ENCODE results near the gene PLA2G4F.

PLA2G4F gene

GRCh38 chr15:42130246-42130986 is 26.0 kb downstream of the PLA2G4F start:
- no peak for DNase-seq

GRCh38 chr15:42129364-42129763 is 27.1 kb downstream of the PLA2G4F start:
- DNase-seq = no peak

GRCh38 chr15:42128476-42128875 is 28.0 kb downstream of the PLA2G4F start:
- DNase-seq = no peak

- DNase-seq = no peak
Observed at GRCh38 chr15:42123546-42123945, 32.9 kb downstream of the PLA2G4F start.

GRCh38 chr15:42121682-42122081 is 34.8 kb downstream of the PLA2G4F start:
- no peak for DNase-seq

- DNase-seq = no peak
Observed at GRCh38 chr15:42121021-42121420, 35.4 kb downstream of the PLA2G4F start.

- DNase-seq = no peak
Observed at GRCh38 chr15:42120285-42120684, 36.2 kb downstream of the PLA2G4F start.

GRCh38 chr15:42119446-42119760 is 37.0 kb downstream of the PLA2G4F start:
- DNase-seq = no peak

- DNase-seq = no peak
Observed at GRCh38 chr15:42118650-42119445, 37.6 kb downstream of the PLA2G4F start.

GRCh38 chr15:42111924-42112323 is 44.5 kb downstream of the PLA2G4F start:
- DNase-seq = no peak

GRCh38 chr15:42110367-42110766 is 46.1 kb downstream of the PLA2G4F start:
- DNase-seq = no peak

GRCh38 chr15:42108806-42109205 is 47.6 kb downstream of the PLA2G4F start:
- no peak for DNase-seq

GRCh38 chr15:42108189-42108588 is 48.2 kb downstream of the PLA2G4F start:
- no peak for DNase-seq

GRCh38 chr15:42107473-42107872 is 49.0 kb downstream of the PLA2G4F start:
- DNase-seq = no peak

GRCh38 chr15:42106288-42106687 is 50.1 kb downstream of the PLA2G4F start:
- no peak for DNase-seq

- no peak for DNase-seq
Observed at GRCh38 chr15:42104095-42104891, 52.1 kb downstream of the PLA2G4F start.

GRCh38 chr15:42102646-42103235 is 53.7 kb downstream of the PLA2G4F start:
- DNase-seq = no peak

- no peak for DNase-seq
Observed at GRCh38 chr15:42101861-42102260, 54.6 kb downstream of the PLA2G4F start.

- DNase-seq = peak in 1 of 2 donors; percentile 19
Observed at GRCh38 chr15:42100021-42100800, 56.2 kb downstream of the PLA2G4F start.

GRCh38 chr15:42097018-42097417 is 59.4 kb downstream of the PLA2G4F start:
- no peak for DNase-seq

GRCh38 chr15:42094512-42094963 is 61.9 kb downstream of the PLA2G4F start, which contains the start of gene PLA2G4D:
TSS of gene PLA2G4D (minus strand) at chr15:42094562. CDS start at chr15:42094459, 103 bp downstream.
- DNase-seq = no peak

GRCh38 chr15:42093966-42094365 is 62.5 kb downstream of the PLA2G4F start:
- no peak for DNase-seq

Measured in CD4-positive, alpha-beta T cell treated with Interferon alpha-2 for 1 hour (primary cell).